H9 (cell line): Measurements from ENCODE around the gene TTC27. TPM values are rescaled to one million over a fixed set of nuclear protein-coding genes. Genes with fewer than 3 reads are reported as not detected.

Experiments
- DNase-seq: peaks from one replicate; pipeline ENCODE4 v3.0.0-alpha.2; 2017
- H2AFZ ChIP-seq: one replicate; pipeline ENCODE4 v1.6.1; 2013; ENCODE audit warnings: mild to moderate bottlenecking, low read length, control low read depth, moderate library complexity
- H2AK5ac ChIP-seq: 2 replicates; pipeline ENCODE4 v1.6.1; 2013; ENCODE audit warnings: low read length, control low read depth, mixed read lengths; ENCODE audit not compliant: insufficient read length
- H2BK120ac ChIP-seq: one replicate; pipeline ENCODE4 v1.6.1; 2013; ENCODE audit warnings: low read depth, mild to moderate bottlenecking, low read length, control low read depth, inconsistent platforms; ENCODE audit not compliant: poor library complexity, severe bottlenecking
- H2BK12ac ChIP-seq: 2 replicates; pipeline ENCODE4 v1.6.1; 2013; ENCODE audit warnings: low read length, control low read depth, mixed read lengths, low read depth; ENCODE audit not compliant: insufficient read length
- H2BK15ac ChIP-seq: 2 replicates; pipeline ENCODE4 v1.6.1; 2013; ENCODE audit warnings: low read depth, low read length, control low read depth
- H2BK20ac ChIP-seq: one replicate; pipeline ENCODE4 v1.6.1; 2013; ENCODE audit warnings: low read depth, mild to moderate bottlenecking, low read length, control low read depth, inconsistent platforms; ENCODE audit not compliant: poor library complexity, severe bottlenecking
- H2BK5ac ChIP-seq: 2 replicates; pipeline ENCODE4 v1.6.1; 2013; ENCODE audit warnings: low read length, control low read depth, mixed read lengths; ENCODE audit not compliant: insufficient read length
- H3K14ac ChIP-seq: 2 replicates; pipeline ENCODE4 v1.6.1; 2013; ENCODE audit warnings: low read length, control low read depth; ENCODE audit not compliant: insufficient read depth
- H3K18ac ChIP-seq: 2 replicates; pipeline ENCODE4 v1.6.1; 2013; ENCODE audit warnings: low read depth, mild to moderate bottlenecking, mixed read lengths, low read length, control low read depth; ENCODE audit not compliant: insufficient read length
- H3K23ac ChIP-seq: 2 replicates; pipeline ENCODE4 v1.6.1; 2013; ENCODE audit warnings: low read length, control low read depth, mixed read lengths, low read depth; ENCODE audit not compliant: insufficient read length
- H3K23me2 ChIP-seq: 2 replicates; pipeline ENCODE4 v1.6.1; 2013; ENCODE audit warnings: low read depth, mild to moderate bottlenecking, mixed read lengths, low read length, control low read depth; ENCODE audit not compliant: insufficient read length, poor library complexity, severe bottlenecking
- H3K27ac ChIP-seq: 2 replicates; pipeline ENCODE4 v1.5.1; 2013; ENCODE audit warnings: low read length, control low read depth, mixed read lengths, low read depth; ENCODE audit not compliant: insufficient read length
- H3K27me3 ChIP-seq: 2 replicates; pipeline ENCODE4 v1.6.1; 2013; ENCODE audit warnings: low read length, control low read depth, inconsistent platforms; ENCODE audit not compliant: insufficient read depth
- H3K4ac ChIP-seq: 2 replicates; pipeline ENCODE4 v1.6.1; 2013; ENCODE audit warnings: low read depth, mild to moderate bottlenecking, control low read depth, inconsistent platforms, low read length, moderate library complexity
- H3K4me1 ChIP-seq: 2 replicates; pipeline ENCODE4 v1.6.1; 2013; ENCODE audit warnings: low read length, control low read depth, inconsistent platforms; ENCODE audit not compliant: insufficient read depth
- H3K4me2 ChIP-seq: 2 replicates; pipeline ENCODE4 v1.6.1; 2013; ENCODE audit warnings: low read length, control low read depth, mixed read lengths; ENCODE audit not compliant: insufficient read length, insufficient read depth
- H3K56ac ChIP-seq: 2 replicates; pipeline ENCODE4 v1.6.1; 2013; ENCODE audit warnings: low read depth, mild to moderate bottlenecking, mixed read lengths, low read length, control low read depth; ENCODE audit not compliant: insufficient read length
- H3K79me1 ChIP-seq: 2 replicates; pipeline ENCODE4 v1.6.1; 2013; ENCODE audit warnings: low read depth, mild to moderate bottlenecking, moderate library complexity, low read length, control low read depth, inconsistent platforms; ENCODE audit not compliant: insufficient read depth, poor library complexity, severe bottlenecking
- H3K79me2 ChIP-seq: 2 replicates; pipeline ENCODE4 v1.6.1; 2013; ENCODE audit warnings: low read length, control low read depth, inconsistent platforms; ENCODE audit not compliant: insufficient read depth
- H3K9ac ChIP-seq: 2 replicates; pipeline ENCODE4 v1.6.1; 2013; ENCODE audit warnings: low read length, control low read depth, mixed read lengths; ENCODE audit not compliant: insufficient read length; ENCODE audit errors: extremely low read depth
- H3K9me3 ChIP-seq: one replicate; pipeline ENCODE4 v1.6.1; 2013; ENCODE audit warnings: low read depth, low read length, inconsistent platforms; ENCODE audit not compliant: control insufficient read depth
- H3T11ph ChIP-seq: one replicate; pipeline ENCODE4 v1.6.1; 2013; ENCODE audit warnings: mild to moderate bottlenecking, low read length, control low read depth, inconsistent platforms
- H4K20me1 ChIP-seq: one replicate; pipeline ENCODE4 v1.6.1; 2013; ENCODE audit not compliant: control insufficient read depth, insufficient read length, insufficient read depth
- H4K5ac ChIP-seq: 2 replicates; pipeline ENCODE4 v1.6.1; 2013; ENCODE audit warnings: low read depth, mild to moderate bottlenecking, mixed read lengths, low read length, control low read depth; ENCODE audit not compliant: insufficient read length
- H4K8ac ChIP-seq: replicated peaks from 2 replicates; pipeline ENCODE4 v1.6.1; 2013; ENCODE audit warnings: low read length, control low read depth, mixed read lengths, low read depth; ENCODE audit not compliant: insufficient read length
- H4K91ac ChIP-seq: 2 replicates; pipeline ENCODE4 v1.6.1; 2013; ENCODE audit warnings: low read depth, mild to moderate bottlenecking, moderate library complexity, mixed read lengths, low read length, control low read depth; ENCODE audit not compliant: insufficient read length
- H3K27ac Mint-ChIP-seq, 3 experiments: 2 replicates in 2 of 3; 3 replicates in 1 of 3; pipeline ENCODE4 v1.8.0; 2020 to 2021; ENCODE audit warnings: mixed read lengths in 3 of 3, mild to moderate bottlenecking in 1 of 3, moderate library complexity in 1 of 3
- H3K27me3 Mint-ChIP-seq: 2 replicates; pipeline ENCODE4 v1.8.0; 2021; ENCODE audit warnings: low read depth, mild to moderate bottlenecking, moderate library complexity, mixed read lengths
- H3K36me3 Mint-ChIP-seq, 3 experiments: 2 replicates in 2 of 3; 3 replicates in 1 of 3; pipeline ENCODE4 v1.8.0; 2020 to 2021; ENCODE audit warnings: low read depth in 3 of 3, mixed read lengths in 3 of 3; ENCODE audit not compliant: insufficient read depth in 1 of 3
- H3K4me1 Mint-ChIP-seq, 2 experiments: 2 replicates each; pipeline ENCODE4 v1.8.0; 2020; ENCODE audit warnings: mixed read lengths in 2 of 2
- H3K4me3 Mint-ChIP-seq, 2 experiments: 2 replicates in 1 of 2; 3 replicates in 1 of 2; pipeline ENCODE4 v1.8.0; 2020 to 2021; ENCODE audit warnings: mild to moderate bottlenecking in 2 of 2, mixed read lengths in 2 of 2, moderate library complexity in 1 of 2
- H3K9me3 Mint-ChIP-seq, 2 experiments: 2 replicates in 1 of 2; 3 replicates in 1 of 2; pipeline ENCODE4 v1.8.0; 2020; ENCODE audit warnings: mild to moderate bottlenecking in 2 of 2, mixed read lengths in 2 of 2, moderate library complexity in 1 of 2
- WGBS: extraction: QIAGEN DNeasy Blood & Tissue Kit; methylation state at CpG from one replicate; pipeline ENCODE4 v1.1.7; 2013; ENCODE audit warnings: missing lambda C conversion rate, low lambda C conversion rate, mixed read lengths; ENCODE audit not compliant: insufficient read length; ENCODE audit errors: extremely low coverage; 5-methylcytosine and 5-hydroxymethylcytosine counted together
- total RNA-seq: library from RNA; stranded (reverse); gene quantifications from 2 replicates; pipeline ENCODE4 v1.2.1, GENCODE V29; 2021
- TF ChIP-seq, protein P1 (sequence below): fragments of 200-600 bp; sonication (generic); conservative IDR thresholded peaks from 3 replicates; pipeline ENCODE4 v1.8.0; 2021; ENCODE audit warnings: antibody characterized with exemption, mild to moderate bottlenecking

TTC27 gene
- total RNA-seq, 1 experiment from 2014 or later, result 26.0 TPM

DNA sequence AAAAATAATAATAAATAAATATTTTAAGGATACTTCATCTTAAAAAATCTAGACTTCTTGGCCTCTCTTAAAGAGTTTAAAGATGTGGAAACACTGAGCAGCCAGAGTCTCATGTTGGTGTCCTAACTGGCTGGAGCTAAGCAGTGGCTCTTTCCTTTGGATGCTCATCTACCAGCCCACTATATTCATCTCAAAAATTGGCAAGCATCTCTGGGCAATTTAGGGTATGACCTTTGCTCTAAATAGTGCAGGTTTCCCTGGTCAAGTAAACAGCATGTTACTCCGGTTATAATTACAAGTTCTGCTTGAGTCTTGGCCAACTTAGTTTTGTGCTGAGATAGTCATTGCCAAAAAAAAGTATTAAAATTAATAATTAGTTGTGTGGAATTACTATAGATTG is 117.8 kb downstream of the TTC27 start:
- Mint-ChIP-seq H3K36me3 (peaks cover 0 to 6% (median 0%) of the 10 kb centered on the region in 3 experiments; a peak in 1 of 7 replicates), H3K9me3 (no peaks in the 10 kb centered on the region), H3K27ac (no peak overlapping the region), H3K4me3 (no peak overlapping the region), H3K4me1 (no peaks in the 10 kb centered on the region), H3K27me3 (no peaks in the 10 kb centered on the region)
- no peak overlapping the region for H4K8ac ChIP-seq
- H3K14ac ChIP-seq, result no peak overlapping the region
- no peak overlapping the region for H3K27ac ChIP-seq
- no peaks in the 10 kb centered on the region for H3K27me3 ChIP-seq
- no peaks in the 10 kb centered on the region for H3K79me1 ChIP-seq
- H4K5ac ChIP-seq, result no peak overlapping the region
- H3K18ac ChIP-seq, result no peak overlapping the region
- no peak overlapping the region for H2AFZ ChIP-seq
- no peak overlapping the region for H2BK20ac ChIP-seq
- no peak overlapping the region for H3K56ac ChIP-seq
- H3K9ac ChIP-seq, result no peak overlapping the region
- H2AK5ac ChIP-seq, result no peak overlapping the region
- H2BK15ac ChIP-seq, result no peak overlapping the region
- no CpG with 5 or more reads among the region's 1 CpG for WGBS
- no peak for DNase-seq
- H3K4me2 ChIP-seq, result no peak overlapping the region
- no peak overlapping the region for H4K91ac ChIP-seq
- H3T11ph ChIP-seq, result no peak overlapping the region
- no peak overlapping the region for H2BK5ac ChIP-seq
- TF ChIP-seq, protein P1, sequence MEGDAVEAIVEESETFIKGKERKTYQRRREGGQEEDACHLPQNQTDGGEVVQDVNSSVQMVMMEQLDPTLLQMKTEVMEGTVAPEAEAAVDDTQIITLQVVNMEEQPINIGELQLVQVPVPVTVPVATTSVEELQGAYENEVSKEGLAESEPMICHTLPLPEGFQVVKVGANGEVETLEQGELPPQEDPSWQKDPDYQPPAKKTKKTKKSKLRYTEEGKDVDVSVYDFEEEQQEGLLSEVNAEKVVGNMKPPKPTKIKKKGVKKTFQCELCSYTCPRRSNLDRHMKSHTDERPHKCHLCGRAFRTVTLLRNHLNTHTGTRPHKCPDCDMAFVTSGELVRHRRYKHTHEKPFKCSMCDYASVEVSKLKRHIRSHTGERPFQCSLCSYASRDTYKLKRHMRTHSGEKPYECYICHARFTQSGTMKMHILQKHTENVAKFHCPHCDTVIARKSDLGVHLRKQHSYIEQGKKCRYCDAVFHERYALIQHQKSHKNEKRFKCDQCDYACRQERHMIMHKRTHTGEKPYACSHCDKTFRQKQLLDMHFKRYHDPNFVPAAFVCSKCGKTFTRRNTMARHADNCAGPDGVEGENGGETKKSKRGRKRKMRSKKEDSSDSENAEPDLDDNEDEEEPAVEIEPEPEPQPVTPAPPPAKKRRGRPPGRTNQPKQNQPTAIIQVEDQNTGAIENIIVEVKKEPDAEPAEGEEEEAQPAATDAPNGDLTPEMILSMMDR, result no peak
- H3K4me1 ChIP-seq, result no peaks in the 10 kb centered on the region
- H3K23me2 ChIP-seq, result no peaks in the 10 kb centered on the region
- no peak overlapping the region for H3K23ac ChIP-seq
- no peaks in the 10 kb centered on the region for H3K9me3 ChIP-seq
- H4K20me1 ChIP-seq, result no peaks in the 10 kb centered on the region
- H2BK120ac ChIP-seq, result no peak overlapping the region
- no peak overlapping the region for H2BK12ac ChIP-seq
- H3K4ac ChIP-seq, result no peak overlapping the region
- no peaks in the 10 kb centered on the region for H3K79me2 ChIP-seq
